GM21447 (cell line): ENCODE data around the gene URM1.

Source experiments
- ATAC-seq: cut with Tn5 transposase; IDR thresholded peaks from one replicate; pipeline ENCODE4 v1.9.1; 2021; ENCODE audit not compliant: unreplicated experiment

URM1 gene

GRCh38 chr9:128344931-128345605, 26.1 kb upstream of the URM1 start:
- no peak for ATAC-seq

- no peak for ATAC-seq
These were observed 22.0 kb upstream of the URM1 start for GRCh38 chr9:128349125-128349524.

DNA sequence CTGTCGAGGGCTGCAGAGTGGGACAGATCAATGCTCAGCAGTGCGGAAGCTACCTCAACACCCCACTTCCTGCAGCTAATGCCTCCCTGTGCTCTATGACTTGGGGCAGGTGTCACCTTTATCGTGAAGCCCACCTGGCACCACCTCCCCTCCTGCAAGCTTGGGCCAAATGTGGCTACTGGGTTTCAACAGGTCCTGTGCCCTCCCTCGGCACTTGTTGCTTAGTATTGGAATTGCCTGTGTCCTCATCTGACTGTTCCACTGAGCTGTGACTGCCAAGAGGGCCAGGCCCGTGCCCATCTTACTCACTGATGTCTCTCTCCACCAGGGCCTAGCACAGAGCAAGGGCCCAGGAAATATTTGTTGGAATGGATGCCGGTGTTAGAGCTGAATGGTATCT, 21.4 kb upstream of the URM1 start:
- no peak for ATAC-seq

GRCh38 chr9:128355451-128355850, 15.7 kb upstream of the URM1 start:
- ATAC-seq = no peak

DNA sequence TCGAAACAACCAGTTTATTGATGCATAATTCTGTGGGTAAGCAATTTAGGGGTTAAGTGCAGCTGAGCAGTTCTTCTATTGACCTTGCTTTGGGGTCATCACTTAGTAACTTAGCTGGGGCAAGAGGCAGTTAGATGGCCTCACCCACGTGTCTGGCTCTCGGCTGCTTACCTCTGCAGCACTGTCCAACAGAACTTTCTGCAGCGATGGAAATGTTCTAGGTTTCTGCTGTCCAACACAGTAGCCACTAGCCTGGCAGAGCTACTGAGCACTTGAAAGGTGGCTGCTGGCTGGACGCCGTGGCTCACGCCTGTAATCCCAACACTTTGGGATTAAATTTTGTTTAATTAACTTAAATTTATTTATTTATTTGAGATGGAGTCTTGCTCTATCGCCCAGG, 13.1 kb upstream of the URM1 start:
- ATAC-seq = no peak

- no peak for ATAC-seq
These were observed 12.3 kb upstream of the URM1 start for GRCh38 chr9:128358861-128359260.

DNA sequence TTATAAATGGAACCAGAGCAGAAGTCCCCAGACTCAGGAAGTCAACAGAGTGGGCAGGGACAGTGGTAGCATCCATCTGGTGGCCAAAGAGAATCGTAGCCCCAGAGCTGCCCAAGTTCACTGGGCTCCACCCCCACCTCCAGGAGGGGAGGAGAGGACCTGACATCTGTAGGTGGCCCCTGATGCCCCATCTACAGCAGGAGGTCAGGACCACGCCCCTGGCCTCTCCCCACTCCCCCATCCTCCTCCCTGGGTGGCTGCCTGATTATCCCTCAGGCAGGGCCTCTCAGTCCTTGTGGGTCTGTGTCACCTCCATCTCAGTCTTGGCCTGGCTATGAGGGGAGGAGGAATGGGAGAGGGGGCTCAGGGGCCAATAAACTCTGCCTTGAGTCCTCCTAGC, 10.3 kb upstream of the URM1 start:
- no peak for ATAC-seq

GRCh38 chr9:128361296-128361985, 9.7 kb upstream of the URM1 start:
- ATAC-seq = no peak

GRCh38 chr9:128361986-128362646, 9.1 kb upstream of the URM1 start:
- peak; percentile 62 for ATAC-seq

DNA sequence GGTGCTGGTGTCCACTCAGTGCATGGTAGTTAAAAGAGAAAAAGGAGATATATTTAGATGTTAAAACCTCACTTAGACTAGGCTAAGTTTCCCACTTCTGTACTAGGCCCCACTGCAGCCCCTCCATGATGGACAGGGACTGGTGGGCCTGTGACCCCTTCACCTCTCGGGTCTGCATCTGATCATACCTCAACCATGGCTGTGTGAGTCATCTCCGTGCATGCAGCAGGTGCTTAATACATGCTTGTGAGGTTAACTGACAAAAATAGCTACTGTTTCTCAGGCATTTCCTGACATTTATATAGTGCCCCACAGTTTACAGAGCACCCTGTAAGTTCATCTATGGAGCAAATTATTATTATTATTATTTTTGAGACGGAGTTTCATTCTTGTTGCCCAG, 8.4 kb upstream of the URM1 start:
- no peak for ATAC-seq

DNA sequence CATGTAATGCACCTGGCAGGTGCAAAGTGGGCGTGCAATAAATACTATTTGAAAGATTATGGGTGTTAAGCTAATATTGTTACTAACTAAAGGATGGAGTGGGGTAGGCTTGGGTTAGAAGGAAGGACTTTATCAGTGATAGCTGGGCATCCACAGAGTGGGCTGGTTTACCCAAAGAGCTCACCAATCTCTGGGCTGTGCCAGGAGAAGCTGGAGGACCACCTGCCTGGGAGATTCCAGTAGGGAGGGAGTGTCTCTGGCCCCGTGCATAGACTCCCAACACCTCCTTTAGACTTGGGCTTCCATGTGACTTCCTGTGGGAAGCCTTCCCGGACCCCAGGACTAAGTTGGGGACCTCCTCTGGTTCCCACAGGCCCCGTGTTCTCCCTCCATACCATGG, 5.6 kb upstream of the URM1 start:
- ATAC-seq = no peak

GRCh38 chr9:128369024-128369706, 2.0 kb upstream of the URM1 start:
- ATAC-seq = no peak

- ATAC-seq = no peak
These were observed 815 bp upstream of the URM1 start for GRCh38 chr9:128370367-128370751.

GRCh38 chr9:128371630-128372117, 500 bp downstream of the URM1 start:
- ATAC-seq = no peak

DNA sequence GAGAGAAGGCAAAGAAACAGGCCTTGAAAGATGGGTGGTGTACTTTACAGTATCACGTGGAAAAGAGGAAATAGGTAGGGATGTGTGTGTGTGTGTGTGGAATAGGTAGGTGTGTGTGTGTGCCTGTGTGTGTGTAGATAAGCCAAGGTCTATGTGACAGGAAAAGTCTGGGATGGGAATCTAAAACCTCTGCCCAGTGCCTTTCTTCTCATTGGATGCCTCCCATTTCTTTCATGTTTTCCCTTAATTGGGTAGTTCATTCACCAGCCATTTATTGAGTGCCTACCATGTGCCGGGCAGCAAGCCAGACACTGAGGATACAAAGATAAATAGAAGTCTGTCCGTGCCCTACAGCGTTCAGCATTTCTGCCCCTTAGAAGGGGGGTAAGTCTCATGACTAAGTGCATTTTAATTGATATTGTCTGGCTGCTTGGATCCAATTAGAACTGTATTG, 1.0 kb downstream of the URM1 start:
- ATAC-seq = no peak

DNA sequence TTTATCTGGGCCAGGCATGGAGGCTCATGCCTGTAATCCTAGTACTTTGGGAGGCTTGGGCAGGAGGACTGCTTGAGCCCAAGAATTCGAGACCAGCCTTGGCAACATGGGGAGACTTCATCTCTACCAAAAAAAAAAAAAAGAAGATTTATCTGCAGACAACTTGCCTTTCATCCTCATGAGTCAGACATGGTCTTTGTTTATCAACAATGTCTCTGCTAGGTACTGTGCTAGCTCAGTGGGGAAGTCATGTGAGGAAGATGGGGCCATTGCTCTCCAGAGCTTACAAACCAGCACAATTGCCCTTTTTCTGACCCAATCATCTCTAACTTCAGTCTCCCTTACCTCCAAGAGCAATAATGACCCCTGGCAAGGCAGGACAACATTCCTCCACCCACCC, 1.6 kb downstream of the URM1 start:
- no peak for ATAC-seq

DNA sequence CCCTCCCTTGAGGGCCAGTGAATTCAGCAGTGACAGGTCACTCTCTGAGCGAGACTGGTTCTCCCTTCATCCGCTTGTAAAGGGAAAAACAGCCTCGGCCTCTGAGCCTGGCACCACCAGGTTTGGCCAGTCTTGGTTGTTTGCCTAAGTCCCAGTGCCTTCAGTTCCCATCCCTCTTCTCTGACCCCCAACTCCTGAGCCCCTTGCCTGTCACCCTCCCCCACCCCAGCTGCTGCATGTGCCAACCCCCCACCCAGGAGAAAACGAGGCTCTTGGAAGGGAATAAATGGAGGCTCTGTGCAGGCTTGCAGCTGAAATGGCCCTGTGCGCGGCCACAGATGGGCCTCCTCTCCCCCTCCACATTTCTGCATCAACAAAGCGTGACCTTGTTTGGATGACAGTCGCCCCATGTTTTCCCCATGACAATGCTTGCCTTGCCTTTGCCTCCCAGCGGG, 3.1 kb downstream of the URM1 start:
- no peak for ATAC-seq

GRCh38 chr9:128375865-128376264, 4.7 kb downstream of the URM1 start:
- no peak for ATAC-seq

- no peak for ATAC-seq
These were observed 11.1 kb downstream of the URM1 start for GRCh38 chr9:128382261-128382660.

GRCh38 chr9:128383007-128383753, 12.0 kb downstream of the URM1 start:
- no peak for ATAC-seq

DNA sequence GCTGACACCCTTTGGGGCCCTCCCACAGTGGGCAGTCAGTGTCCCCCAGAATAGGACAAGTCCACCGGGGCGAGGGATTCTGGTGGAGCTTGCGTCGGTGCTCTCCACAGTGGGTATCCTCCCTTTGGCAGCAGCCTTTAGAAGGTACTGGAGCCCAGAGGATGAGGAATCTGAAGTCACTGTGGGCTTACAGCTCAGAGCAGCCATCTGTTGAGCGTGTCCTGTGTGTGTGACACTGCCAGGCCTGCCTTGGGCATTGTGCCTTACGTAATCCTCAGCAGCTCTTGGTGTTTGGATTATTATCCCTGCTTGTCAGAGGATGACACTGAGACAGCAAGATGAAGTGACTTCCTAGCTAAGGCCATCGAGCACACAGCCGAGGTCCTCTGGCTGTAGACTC, 12.6 kb downstream of the URM1 start:
- ATAC-seq = no peak
